ENCODE data around the gene SLAMF7.

Gene SLAMF7

GRCh38 chr1:160772331-160772730 is 33.3 kb downstream of the SLAMF7 start:
- TF ChIP-seq ZFX (IDR thresholded peaks at IDR 0.05), result no peak
- TF ChIP-seq, protein P1, sequence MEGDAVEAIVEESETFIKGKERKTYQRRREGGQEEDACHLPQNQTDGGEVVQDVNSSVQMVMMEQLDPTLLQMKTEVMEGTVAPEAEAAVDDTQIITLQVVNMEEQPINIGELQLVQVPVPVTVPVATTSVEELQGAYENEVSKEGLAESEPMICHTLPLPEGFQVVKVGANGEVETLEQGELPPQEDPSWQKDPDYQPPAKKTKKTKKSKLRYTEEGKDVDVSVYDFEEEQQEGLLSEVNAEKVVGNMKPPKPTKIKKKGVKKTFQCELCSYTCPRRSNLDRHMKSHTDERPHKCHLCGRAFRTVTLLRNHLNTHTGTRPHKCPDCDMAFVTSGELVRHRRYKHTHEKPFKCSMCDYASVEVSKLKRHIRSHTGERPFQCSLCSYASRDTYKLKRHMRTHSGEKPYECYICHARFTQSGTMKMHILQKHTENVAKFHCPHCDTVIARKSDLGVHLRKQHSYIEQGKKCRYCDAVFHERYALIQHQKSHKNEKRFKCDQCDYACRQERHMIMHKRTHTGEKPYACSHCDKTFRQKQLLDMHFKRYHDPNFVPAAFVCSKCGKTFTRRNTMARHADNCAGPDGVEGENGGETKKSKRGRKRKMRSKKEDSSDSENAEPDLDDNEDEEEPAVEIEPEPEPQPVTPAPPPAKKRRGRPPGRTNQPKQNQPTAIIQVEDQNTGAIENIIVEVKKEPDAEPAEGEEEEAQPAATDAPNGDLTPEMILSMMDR (conservative IDR thresholded peaks at IDR 0.05), result no peak
- no peak overlapping the region for H3K27ac ChIP-seq

- no peak for TF ChIP-seq ZFX (IDR thresholded peaks at IDR 0.05)
- TF ChIP-seq, protein P1 (conservative IDR thresholded peaks at IDR 0.05), result no peak
- no peak overlapping the region for H3K27ac ChIP-seq
These were observed 34.0 kb downstream of the SLAMF7 start for GRCh38 chr1:160773093-160773492.

DNA sequence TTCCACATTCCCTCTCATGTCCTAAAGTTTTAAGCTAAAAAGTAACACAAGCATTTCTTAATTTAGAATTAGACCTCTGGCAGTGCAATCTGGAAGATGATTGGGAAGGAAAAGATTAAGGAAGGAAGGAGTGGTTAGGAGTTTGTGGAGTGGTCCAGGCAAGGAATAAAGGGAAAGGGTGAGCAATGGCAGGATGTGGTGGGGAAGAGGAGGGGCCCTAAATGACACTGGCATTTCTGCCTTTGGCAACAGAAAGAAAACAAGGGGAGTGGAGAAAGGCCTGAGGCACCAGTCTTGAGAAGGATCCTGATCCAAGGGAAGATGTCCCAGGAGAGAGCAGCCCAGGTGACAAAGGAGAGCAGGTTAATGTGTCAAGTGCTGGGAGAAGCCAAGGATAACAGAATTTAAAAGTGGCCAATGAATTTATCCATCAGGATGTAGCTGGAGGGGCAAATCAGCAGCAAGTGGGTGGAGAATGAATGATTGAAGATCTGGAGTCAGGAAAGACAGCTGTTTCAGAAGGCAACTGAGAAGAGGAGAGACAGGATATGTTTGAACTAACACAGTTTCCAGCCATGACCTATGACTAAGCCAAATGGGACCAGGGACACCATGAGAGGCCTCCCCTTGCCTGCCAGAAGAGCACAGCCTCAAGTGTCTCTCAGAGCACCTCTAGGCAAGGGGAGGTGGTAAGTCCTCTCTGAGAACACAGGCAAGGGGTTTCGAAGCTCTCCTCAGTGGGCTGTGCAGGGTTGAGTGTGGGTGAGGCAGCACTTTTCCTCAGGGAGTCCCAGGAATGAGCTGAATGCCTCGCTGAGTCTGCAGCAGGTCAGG is 36.1 kb downstream of the SLAMF7 start:
- TF ChIP-seq, protein P1 (conservative IDR thresholded peaks at IDR 0.05), result no peak
- TF ChIP-seq ZFX (IDR thresholded peaks at IDR 0.05), result no peak
- no peak overlapping the region for H3K27ac ChIP-seq

DNA sequence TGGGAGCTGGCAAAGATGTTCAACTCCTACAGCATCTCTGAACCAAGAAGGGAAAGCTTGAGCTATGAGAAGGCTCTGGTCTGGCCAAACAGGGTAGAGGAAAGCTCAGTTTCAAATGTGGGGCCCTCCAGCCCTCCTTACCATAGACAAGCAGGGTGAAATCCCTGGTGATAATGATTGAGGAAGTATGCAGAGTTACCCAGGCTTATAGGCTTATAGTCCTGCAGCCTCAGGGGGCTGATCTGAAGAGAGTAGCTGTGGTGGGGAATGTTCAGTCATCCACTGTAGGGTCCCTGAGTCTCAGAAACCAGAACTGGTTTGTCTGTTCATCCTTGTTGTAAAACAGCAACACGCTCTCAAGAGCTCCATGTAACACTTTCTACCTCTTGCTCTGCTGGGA is 37.1 kb downstream of the SLAMF7 start:
- no peak overlapping the region for H3K27ac ChIP-seq
- TF ChIP-seq, protein P1 (conservative IDR thresholded peaks at IDR 0.05), result no peak
- TF ChIP-seq ZFX (IDR thresholded peaks at IDR 0.05), result no peak

GRCh38 chr1:160777486-160778089 is 38.5 kb downstream of the SLAMF7 start:
- no peak overlapping the region for H3K27ac ChIP-seq
- TF ChIP-seq ZFX (IDR thresholded peaks at IDR 0.05), result no peak
- TF ChIP-seq, protein P1 (conservative IDR thresholded peaks at IDR 0.05), result peak; percentile 78

DNA sequence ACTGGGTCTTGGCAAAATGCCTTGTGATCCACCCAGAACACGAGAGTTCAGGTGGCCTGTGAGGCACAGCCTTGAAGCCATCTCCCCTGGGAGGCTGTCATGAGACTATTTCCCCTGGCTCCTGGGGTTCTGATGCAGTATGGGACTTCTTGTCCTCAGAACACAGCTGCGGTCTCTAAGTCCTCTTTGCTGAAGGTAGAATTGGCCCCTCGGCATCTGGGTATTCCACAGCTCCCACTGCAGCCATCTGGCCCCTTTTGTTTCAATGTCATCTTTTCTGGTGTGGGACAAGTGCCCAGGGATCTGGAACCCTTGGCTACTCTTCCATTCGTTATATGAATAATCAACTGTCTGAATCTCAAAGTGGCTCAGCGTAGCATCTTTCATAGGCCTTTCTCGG is 39.9 kb downstream of the SLAMF7 start:
- TF ChIP-seq, protein P1 (conservative IDR thresholded peaks at IDR 0.05), result no peak
- TF ChIP-seq ZFX (IDR thresholded peaks at IDR 0.05), result no peak
- no peak overlapping the region for H3K27ac ChIP-seq

GRCh38 chr1:160779626-160780397 is 40.8 kb downstream of the SLAMF7 start:
- TF ChIP-seq, protein P1 (conservative IDR thresholded peaks at IDR 0.05), result peak; percentile 67
- no peak for TF ChIP-seq ZFX (IDR thresholded peaks at IDR 0.05)

More at GRCh38 chr1:160779626-160780397, 40.8 kb downstream of the SLAMF7 start:
- no peak overlapping the region for H3K27ac ChIP-seq

Data from C4-2B (cell line).